NCI-H82 treated with DMSO at 0.1 percent for 48 hours (cell line): ENCODE results near the gene TNFSF11.
A peak's percentile ranks its signal among the peaks of the same experiment; 100 is the strongest.
"Not testable (repeated sequence)": the region's sequence is repeated elsewhere in the genome, so short reads cannot be mapped to it uniquely, and the experiment has no call there.

Experiments used
- DNase-seq: peaks from one replicate; lab custom pipeline; 2025; ENCODE audit not compliant: unreplicated experiment; lab: John Stamatoyannopoulos, UW

The TNFSF11 gene

DNA sequence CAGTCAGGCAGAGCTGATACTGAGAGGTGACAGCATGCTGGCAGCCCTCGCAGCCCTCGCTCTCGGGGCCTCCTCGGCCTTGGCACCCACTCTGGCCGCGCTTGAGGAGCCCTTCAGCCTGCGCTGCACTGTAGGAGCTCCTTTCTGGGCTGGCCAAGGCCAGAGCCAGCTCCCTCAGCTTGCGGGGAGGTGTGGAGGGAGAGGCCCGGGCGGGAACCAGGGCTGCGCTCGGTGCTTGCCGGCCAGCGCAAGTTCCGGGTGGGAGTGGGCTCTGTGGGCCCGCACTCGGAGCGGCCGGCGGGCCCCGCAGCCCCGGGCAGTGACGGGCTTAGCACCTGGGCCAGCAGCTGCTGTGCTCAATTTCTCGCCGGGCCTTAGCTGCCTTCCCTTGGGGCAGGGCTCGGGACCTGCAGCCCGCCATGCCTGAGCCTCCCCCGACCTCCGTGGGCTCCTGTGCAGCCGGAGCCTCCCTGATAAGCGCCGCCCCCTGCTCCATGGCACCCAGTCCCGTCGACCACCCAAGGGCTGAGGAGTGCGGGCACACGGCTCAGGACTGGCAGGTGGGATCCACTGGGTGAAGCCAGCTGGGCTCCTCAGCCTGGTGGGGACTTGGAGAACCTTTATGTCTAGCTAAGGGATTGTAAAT lies 14.3 kb upstream of the TNFSF11 start:
- not testable (repeated sequence) for DNase-seq

DNA sequence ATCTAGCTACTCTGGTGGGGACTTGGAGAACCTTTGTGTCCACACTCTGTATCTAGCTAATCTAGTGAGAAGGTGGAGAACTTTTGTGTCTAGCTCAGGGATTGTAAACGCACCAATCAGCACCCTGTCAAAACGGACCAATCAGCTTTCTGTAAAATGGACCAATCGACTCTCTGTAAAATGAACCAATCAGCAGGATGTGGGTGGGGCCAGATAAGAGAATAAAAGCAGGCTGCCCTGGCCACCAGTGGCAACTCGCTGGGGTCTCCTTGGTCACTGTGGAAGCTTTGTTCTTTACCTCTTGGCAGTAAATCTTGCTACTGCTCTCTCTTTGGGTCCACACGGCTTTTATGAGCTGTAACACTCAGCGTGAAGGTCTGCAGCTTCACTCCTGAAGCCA lies 13.6 kb upstream of the TNFSF11 start:
- DNase-seq, result not testable (repeated sequence)

DNA sequence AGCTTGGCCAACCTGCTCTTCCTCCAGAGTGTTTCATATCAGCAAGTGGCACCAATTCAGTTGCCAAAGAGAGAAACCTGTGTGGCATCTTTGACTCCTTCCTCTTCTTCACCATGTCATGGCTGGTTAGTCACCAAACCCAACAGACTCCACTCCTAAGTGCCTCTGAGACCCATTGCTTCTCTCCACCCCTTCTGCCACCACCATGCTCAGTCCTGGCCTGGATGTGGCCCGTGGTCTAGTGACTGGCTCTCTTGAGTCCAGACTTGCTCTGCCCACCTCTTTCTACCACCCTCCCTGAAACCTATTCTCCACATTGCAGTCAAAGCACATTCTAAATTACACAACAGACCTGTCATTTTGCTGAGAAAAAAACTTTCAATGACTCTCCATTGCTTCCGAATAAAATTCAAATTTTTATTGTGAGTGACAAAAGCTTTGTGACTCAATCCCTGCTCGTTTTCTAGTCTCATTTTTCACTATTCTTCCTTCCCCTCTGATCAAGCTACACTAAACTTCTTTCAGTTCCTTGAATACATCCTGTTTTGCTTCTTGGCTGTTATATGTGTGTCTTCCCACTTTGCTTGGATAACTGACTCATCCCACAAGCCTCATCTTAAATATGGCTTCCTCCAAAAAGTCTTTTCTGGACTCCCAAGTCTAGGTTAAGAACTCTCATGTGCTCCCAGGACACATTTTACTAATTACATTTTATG lies 12.0 kb upstream of the TNFSF11 start:
- no peak for DNase-seq

DNA sequence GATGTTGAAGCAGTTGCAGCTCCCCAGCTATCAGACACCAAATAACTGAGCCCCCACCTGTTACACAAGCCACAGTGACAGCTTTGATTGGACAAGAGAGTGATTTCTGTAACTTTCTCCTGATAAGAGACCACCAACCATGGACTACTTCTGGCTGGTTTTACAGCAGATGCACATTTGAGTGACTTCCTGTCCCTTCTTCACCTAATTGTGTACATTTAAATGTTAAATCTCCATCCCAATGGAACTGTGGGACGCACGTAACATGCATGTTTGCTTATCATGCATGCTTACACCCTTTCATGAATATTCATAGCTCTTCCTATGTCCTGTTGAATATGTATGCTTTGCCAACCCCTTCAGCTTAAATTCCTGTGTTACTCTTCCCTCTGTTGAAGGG lies 6.0 kb upstream of the TNFSF11 start:
- no peak for DNase-seq

DNA sequence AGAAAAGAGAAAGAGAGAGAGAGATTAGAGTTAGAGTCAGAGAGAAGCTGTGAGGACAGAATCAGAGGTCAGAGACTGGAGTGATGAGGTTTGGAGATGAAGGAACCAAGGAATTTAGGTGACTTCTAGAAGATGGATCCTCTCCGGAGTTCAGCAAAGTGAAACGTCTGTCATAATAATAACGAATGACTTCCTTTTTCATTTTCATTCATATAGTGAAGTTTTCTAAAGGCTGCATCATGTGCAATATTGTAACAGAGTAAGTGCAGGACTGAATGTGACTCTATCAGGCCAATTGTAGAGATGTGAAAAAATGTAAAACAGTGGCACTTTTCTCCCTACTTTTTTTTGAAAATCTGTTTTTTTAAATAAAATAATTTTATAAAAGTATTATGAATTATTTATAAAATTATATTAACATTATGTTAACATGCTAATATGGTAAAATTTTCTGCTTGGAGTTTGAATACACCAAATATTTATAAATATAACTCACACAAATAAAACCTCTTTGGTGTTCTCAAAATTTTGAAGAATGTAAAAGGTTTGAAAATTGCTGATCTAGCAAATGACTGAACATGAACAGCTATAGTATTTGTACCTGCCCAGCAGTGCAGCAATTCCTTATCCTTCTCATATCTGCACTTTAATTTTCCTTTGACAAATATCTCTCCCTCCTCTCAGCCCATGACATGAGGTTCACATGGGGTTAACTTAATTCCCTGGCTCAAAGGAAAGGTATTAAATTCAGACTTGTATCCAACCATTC lies 4.2 kb upstream of the TNFSF11 start:
- no peak for DNase-seq

DNA sequence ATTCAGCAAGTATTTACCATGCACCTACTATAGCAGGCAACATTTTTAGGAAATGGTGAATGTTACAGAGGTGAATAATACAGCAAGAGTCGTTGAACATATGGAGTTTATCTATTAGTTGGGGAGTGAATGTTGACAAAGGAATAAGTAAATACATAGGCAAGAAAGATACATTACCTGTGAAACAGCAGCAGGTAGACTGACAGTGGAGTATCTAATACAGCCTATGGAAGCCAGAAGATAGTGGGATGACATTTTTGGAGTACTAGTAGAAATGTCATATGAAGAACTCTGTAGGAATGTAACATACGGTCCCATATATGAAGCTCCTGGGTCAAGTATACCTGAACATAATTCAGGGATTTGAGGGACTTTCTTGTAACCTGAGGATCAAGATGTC lies 2.1 kb upstream of the TNFSF11 start:
- DNase-seq, result no peak

DNA sequence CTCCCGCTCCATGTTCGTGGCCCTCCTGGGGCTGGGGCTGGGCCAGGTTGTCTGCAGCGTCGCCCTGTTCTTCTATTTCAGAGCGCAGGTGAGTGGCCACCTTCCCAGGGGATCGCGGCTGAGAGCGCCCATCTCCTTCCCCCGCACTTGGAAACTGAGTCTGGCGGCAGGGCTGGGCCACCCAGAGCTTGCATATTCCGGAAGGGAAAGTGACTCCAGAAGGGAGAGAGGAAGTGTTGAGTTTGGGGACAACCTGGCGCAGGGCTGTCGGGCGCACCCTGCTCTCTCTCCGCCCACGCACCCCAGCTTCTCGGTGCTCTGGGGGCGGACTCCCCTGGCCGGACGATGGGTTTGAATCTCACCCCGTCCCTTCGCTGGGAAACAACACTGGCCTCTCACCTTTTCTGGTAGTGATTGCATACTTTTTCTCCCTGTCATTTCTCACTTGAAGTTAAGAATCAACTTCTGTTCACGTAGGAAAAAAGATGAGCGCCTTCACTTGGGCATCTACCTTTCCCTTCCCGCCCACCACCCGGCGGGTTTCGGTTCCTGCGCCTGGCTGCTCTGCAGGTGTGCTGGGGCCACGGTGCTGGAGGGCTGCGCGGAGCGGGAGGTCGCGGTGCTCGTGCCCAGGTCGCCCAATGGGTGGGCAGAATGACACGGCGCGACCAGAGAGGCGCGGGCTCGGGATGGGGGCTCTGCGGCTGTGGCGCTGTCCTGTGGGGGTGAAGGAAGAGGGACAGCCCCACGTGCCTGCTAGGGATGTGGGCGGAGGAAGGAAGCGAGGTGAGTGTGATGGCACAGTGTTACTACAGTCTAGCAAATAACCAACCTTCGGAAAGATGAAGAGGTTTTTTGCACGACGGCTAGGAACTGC lies 721 bp downstream of the TNFSF11 start:
- no peak for DNase-seq

DNA sequence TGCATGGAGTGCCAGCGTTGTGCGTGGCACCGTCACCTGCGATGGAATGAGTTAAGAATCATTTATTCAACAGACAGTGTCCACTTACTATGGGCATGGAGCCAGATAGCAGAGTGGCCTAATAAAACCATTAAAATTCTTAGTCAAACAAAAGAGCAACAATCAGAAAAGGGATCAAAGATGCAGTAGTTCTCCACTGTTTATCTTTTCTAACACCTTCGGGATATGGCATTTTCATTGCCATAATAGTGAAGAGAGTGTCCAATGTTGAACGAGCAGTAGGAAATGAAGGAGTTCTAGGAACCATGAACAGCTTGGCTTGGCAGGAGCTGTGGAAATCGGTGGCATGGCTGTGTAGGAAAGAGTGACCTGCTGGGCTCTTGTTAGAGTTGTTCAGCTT lies 2.0 kb downstream of the TNFSF11 start:
- no peak for DNase-seq

DNA sequence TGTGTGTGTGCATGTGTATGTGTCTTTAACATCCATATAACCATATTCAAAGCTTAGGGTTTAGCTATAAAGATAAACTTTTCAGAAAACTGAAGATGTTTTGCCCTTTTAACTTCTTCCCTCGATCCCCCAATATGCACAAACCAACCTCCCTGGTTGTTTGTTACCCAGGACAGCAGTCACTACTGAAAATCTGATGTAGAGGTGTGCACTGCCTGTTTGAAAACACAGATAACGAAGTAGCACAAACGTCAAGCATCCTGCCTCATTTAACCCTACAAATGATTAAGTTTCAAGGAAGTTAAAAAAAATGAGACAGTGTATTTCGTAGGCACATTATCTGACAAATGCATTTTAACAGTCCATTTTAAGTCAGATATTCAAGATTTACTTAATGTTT lies 3.6 kb downstream of the TNFSF11 start:
- no peak for DNase-seq

DNA sequence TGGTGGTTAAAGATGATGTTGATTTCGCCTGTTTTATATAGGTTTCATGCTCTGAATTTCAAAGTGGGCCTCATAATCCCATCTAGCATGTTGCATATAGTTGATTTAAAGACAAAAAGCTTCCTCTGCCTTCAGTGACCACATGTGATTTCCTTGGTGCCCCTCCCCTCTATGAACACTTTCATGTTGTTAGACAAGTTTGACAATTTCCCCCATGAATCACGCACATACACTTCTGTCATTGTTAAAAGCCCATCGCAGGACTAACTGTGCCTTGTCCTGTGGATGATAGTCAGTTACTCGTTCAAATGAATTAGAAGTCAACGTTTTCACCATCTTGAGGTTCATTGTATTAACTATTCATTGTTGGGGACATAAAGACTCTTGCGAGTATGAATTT lies 6.7 kb downstream of the TNFSF11 start:
- no peak for DNase-seq

DNA sequence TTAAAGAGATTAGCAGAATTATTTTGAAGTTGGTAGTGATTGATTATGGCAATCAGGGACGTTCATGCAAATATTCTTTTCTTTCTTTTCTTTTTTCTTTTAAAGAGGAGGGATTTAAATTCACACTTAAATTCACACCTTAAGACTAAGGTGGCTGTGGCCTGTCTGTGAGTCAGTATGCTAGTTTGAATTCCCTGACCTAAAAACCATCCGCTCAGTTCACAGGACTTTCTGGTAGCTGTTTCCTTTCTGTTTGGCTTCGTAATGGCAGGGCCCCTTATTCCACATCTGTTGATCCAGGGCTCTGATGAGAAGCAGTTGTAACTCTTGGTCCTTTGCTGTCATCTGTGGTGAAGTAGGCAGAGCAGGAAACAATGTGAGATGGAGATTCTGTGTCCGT lies 7.5 kb downstream of the TNFSF11 start:
- DNase-seq, result no peak

DNA sequence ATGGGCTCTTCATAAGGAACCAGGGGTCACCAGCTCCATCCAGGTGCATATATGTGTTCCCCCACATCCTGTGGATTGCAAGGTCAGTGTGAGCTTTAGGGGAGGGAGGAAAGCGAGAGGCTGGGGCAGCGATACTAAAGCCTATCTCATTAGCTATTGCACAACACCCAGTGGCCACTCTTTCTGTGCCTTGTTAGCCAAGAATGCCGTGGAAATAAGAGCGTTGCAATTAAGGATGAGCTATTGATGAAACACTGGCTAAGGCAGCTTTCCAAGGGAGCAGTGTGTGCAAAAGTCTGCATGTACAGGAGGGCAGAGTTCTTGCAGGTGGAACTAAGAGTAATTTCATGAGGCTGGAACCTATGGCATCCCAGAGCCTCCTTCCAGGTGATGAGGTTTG lies 17.6 kb downstream of the TNFSF11 start:
- DNase-seq, result no peak

DNA sequence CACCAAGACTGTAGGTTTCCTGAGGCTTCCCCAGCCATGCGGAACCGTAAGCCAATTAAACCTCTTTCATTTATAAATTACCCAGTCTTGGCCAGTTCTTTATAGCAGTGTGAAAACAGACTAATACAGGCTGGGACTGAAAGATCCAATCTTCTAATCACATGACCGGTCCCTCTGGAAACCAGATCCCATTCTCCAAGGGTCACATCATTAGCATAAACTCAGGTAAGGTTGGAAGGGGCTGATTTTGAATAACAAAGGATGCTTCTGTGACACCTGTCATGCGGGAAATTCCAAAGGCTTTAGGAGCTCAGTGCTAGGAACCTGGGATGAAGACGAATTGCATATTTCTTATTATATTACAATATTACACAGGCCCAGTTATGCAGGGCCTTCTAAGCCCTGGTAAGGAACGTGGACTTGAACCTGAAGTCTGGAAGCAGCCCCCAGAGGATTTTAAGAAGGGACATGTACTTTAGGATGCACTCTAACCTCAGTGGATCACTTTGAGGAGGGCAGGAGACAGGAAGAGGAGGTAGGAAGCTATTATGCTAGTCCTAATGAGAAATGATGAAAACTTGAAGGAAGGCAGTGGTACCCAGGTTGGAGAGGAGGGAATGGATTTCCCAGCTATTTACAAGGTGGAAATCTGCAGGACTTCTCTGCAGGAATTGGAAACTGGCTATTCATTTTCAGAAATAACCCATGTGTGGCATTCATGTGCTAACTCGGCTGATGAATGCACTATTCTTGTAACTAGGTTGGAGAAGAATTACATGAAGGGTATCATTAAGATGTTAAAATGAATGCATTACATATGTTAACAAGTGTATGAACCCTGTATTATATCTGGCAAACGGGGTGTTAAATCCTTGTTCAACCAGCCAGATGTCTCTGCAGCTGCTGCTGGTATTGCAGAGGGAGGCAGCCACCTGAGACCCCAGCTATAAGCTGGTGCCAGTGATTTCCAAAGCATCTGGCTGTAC lies 19.3 kb downstream of the TNFSF11 start:
- DNase-seq, result peak; percentile 8

DNA sequence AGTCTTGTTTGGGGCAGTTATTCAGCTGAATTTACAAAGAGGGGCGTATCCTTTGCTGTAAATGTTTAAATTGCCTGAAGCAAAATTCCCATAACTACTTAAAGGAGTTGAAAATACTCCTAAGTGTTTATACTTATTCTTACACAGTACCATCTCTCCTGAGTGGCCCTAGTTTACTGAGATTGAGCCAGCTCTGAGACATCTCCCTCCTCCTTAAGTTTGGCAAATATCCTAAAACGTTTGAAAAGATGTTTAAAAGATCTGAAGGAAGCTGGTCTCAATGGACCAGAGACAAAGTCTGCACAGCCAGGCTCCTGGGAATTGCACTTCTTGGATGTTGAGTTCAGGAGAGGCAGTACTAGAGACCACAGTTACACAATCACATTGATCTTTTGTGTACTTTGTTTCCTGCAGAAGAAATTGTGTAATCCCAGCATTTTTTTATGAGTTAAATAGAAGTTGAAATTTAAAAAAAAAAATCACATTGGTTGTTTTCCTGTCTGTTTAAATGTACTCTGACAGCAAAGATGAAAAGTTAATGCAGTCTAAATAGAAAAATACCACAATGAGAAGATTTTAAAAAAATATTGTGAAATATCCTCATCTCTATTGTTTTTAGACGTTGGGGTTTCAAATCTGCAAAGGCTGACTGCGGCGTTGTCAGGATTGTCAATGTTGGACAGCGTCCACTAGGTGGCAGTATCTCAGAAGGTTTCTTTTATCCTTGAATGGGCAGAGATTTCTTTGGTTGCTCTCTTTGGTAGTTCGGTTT lies 20.7 kb downstream of the TNFSF11 start:
- peak; percentile 68 for DNase-seq

DNA sequence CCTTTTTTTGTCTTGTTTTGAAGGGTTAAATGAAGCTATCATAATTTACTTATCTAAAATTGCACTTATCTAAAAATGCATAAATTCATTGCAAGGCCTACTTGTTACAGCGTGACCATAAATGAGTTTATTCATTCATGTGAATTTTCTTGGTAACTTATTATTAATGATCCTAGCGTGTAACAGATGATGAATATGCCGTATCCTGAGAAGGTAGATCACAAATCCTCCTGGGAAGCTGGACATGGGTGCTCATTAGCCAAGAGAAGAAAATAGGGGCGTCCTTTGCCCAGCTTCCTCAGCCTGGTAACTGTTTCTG lies 21.3 kb downstream of the TNFSF11 start:
- no peak for DNase-seq

DNA sequence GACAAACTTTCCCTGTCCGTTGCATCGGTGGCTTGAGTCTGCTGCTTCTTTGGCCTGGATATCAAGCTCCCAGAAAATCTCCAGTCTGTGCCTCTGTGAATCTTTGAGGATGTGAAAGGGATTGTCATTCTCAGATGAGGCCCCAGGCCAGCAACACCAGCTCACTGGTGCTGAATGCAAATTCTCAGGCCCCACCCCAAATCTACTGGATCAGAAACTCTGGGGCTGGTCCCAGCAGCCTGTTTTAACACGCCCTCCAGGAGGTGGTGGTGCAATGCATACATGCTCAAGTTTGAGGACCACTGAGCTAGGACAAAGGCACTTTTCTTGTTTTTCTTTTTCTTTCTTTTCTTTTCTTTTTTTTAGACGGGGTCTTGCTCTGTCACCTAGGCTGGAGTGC lies 23.6 kb downstream of the TNFSF11 start:
- no peak for DNase-seq

DNA sequence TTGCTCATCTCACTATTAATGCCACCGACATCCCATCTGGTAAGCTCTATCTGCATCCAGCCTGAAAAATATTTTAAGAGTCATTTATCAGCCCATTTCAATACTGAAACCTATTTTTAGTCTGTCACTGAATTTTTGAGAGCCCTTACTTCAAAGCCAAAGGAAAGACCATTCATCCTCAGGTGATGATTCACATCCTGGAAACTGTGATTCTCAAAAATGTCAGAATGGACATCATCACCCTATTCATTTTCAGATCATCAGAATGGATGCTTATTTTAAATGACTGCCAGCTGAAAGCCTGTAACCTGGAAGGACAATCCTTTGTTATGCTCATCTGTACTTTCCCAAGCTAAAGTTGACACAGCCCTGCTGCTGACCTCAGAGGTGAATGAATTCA lies 27.0 kb downstream of the TNFSF11 start:
- no peak for DNase-seq

DNA sequence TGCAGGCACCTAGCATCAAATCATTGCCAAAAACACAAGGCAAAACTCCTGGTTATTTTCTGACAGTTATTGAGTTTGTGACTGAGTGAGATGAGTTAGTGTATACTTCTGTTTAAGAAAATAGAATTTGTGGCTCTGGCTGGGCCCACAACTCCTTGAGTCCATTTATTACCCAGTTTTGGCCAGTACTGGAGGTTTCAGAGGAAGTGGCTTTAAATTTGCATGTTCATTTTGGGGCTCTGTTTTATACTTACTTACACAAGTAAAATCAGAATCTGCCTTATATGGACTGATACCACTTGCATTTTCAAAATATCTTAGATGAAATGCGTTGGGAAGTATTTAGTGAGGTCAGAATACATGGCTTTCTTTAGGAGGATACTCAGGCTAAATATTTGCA lies 29.0 kb downstream of the TNFSF11 start:
- no peak for DNase-seq

DNA sequence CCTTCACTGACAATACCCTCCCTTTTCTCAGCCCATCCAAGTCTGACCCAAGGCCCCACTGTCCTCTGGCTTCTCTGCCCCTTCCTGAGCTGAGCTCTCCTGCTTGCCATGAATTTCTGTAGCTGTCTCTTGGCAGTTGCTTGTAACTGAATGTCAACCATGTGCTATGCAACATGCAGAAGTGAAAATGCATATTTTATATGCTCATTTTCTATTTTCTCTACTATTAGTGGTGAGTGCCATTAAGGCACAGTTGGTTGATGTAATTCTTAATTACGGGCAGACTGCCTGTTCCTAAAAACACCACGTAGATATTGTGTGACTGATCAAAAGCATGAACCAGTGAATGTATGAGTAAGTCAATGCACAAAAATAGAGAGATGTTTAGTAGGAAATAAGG lies 29.6 kb downstream of the TNFSF11 start:
- DNase-seq, result no peak

DNA sequence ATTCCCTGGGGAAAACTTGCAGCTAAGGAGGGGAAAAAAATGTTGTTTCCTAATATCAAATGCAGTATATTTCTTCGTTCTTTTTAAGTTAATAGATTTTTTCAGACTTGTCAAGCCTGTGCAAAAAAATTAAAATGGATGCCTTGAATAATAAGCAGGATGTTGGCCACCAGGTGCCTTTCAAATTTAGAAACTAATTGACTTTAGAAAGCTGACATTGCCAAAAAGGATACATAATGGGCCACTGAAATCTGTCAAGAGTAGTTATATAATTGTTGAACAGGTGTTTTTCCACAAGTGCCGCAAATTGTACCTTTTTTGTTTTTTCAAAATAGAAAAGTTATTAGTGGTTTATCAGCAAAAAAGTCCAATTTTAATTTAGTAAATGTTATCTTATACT lies 33.6 kb downstream of the TNFSF11 start:
- no peak for DNase-seq
